A549 (cell line): ENCODE measurements around the gene GOLGA8K.
"Not testable (repeated sequence)": the region's sequence is repeated elsewhere in the genome, so short reads cannot be mapped to it uniquely, and the experiment has no call there.

Experiments
- EP300 ChIP-seq, 2 experiments: fragments of >200 bp; sonication (Bioruptor Twin); formaldehyde crosslinking; IDR thresholded peaks; 2 replicates in 1 of 2; 3 replicates in 1 of 2; pipeline ENCODE4 v1.6.1; 2016 to 2017
- HDAC2 ChIP-seq: fragments of 200-600 bp; sonication (generic); IDR thresholded peaks from 2 replicates; pipeline ENCODE4 v1.6.1; 2016
- POLR2A ChIP-seq: IDR thresholded peaks from 2 replicates; pipeline ENCODE4 v1.6.1; 2012; ENCODE audit warnings: mild to moderate bottlenecking, low read length
- RAD21 ChIP-seq, 2 experiments: fragments of >200 bp in 1 of 2; sonication (Bioruptor Twin) in 1 of 2; formaldehyde crosslinking in 1 of 2; IDR thresholded peaks in 1 of 2; conservative IDR thresholded peaks in 1 of 2; 2 replicates in 1 of 2; 3 replicates in 1 of 2; pipeline ENCODE4 v1.6.1; 2012 to 2018; ENCODE audit warnings: inconsistent platforms in 1 of 2
- SMC3 ChIP-seq: fragments of >200 bp; sonication (Bioruptor Twin); formaldehyde crosslinking; IDR thresholded peaks from 3 replicates; pipeline ENCODE4 v1.6.1; 2018; ENCODE audit warnings: inconsistent platforms
- TFCP2L1 ChIP-seq: fragments of 250-450 bp; sonication (Bioruptor Pico); IDR thresholded peaks from 2 replicates; pipeline ENCODE4 v1.5.0; 2021; ENCODE audit warnings: mild to moderate bottlenecking
- TF ChIP-seq, protein P1 (sequence below): fragments of >200 bp; sonication (Bioruptor Twin); formaldehyde crosslinking; IDR thresholded peaks from 3 replicates; pipeline ENCODE4 v1.5.1; 2016
- TF ChIP-seq, protein P2 (sequence below): fragments of 200-600 bp; sonication (generic); IDR thresholded peaks from 2 replicates; pipeline ENCODE4 v1.6.1; 2016; ENCODE audit warnings: antibody characterized with exemption, mild to moderate bottlenecking, moderate library complexity
- TF ChIP-seq, protein P3 (sequence below): fragments of 450-650 bp; IDR thresholded peaks from 2 replicates; pipeline ENCODE4 v1.6.1; 2014; ENCODE audit warnings: antibody characterized with exemption

DNA sequence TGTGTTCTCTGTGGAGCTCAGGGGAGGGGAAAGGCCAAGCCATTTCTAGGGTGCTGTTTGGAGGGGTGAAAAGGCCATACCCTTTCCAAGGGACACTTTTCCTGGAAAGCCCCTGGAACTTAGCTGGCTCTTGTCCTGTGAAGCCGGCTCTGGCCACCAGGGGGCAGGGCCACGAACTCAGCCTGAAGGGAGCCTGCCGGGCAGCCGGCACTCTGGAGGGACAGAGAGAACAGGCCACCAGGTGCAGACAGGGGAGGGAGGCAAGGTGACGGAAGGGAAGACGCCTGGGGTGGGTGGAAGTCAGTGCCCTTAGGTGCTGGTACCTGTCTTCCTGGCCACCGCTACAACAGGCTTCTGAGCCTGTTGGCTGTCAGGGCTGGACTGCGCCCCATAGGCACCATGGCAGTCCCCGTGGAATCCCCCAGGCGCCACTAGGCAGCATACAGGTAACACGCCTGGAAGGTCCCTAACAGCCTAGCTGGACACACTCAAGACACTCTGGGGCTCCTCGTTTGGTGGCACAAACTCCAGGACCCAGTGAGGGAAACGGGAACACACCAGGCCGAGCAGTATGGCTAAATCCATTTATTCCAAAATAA is 14.9 kb downstream of the GOLGA8K start:
- TF ChIP-seq, protein P1, sequence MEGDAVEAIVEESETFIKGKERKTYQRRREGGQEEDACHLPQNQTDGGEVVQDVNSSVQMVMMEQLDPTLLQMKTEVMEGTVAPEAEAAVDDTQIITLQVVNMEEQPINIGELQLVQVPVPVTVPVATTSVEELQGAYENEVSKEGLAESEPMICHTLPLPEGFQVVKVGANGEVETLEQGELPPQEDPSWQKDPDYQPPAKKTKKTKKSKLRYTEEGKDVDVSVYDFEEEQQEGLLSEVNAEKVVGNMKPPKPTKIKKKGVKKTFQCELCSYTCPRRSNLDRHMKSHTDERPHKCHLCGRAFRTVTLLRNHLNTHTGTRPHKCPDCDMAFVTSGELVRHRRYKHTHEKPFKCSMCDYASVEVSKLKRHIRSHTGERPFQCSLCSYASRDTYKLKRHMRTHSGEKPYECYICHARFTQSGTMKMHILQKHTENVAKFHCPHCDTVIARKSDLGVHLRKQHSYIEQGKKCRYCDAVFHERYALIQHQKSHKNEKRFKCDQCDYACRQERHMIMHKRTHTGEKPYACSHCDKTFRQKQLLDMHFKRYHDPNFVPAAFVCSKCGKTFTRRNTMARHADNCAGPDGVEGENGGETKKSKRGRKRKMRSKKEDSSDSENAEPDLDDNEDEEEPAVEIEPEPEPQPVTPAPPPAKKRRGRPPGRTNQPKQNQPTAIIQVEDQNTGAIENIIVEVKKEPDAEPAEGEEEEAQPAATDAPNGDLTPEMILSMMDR = not testable (repeated sequence)
- not testable (repeated sequence) for TF ChIP-seq POLR2A; SMC3; HDAC2; TFCP2L1 (CRISPR knock-in tag); EP300 (IDR thresholded peaks at IDR 0.05); RAD21 (conservative IDR thresholded peaks at IDR 0.05 in 1 of 2, IDR thresholded peaks at IDR 0.05 in 1 of 2)
- TF ChIP-seq, protein P2, sequence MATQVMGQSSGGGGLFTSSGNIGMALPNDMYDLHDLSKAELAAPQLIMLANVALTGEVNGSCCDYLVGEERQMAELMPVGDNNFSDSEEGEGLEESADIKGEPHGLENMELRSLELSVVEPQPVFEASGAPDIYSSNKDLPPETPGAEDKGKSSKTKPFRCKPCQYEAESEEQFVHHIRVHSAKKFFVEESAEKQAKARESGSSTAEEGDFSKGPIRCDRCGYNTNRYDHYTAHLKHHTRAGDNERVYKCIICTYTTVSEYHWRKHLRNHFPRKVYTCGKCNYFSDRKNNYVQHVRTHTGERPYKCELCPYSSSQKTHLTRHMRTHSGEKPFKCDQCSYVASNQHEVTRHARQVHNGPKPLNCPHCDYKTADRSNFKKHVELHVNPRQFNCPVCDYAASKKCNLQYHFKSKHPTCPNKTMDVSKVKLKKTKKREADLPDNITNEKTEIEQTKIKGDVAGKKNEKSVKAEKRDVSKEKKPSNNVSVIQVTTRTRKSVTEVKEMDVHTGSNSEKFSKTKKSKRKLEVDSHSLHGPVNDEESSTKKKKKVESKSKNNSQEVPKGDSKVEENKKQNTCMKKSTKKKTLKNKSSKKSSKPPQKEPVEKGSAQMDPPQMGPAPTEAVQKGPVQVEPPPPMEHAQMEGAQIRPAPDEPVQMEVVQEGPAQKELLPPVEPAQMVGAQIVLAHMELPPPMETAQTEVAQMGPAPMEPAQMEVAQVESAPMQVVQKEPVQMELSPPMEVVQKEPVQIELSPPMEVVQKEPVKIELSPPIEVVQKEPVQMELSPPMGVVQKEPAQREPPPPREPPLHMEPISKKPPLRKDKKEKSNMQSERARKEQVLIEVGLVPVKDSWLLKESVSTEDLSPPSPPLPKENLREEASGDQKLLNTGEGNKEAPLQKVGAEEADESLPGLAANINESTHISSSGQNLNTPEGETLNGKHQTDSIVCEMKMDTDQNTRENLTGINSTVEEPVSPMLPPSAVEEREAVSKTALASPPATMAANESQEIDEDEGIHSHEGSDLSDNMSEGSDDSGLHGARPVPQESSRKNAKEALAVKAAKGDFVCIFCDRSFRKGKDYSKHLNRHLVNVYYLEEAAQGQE = not testable (repeated sequence)
- TF ChIP-seq, protein P3, sequence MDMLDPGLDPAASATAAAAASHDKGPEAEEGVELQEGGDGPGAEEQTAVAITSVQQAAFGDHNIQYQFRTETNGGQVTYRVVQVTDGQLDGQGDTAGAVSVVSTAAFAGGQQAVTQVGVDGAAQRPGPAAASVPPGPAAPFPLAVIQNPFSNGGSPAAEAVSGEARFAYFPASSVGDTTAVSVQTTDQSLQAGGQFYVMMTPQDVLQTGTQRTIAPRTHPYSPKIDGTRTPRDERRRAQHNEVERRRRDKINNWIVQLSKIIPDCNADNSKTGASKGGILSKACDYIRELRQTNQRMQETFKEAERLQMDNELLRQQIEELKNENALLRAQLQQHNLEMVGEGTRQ = not testable (repeated sequence)
